Vein endothelial cell (primary cell): ENCODE measurements around the gene CRELD1. TPM values are rescaled to one million over a fixed set of nuclear protein-coding genes. Genes with fewer than 3 reads are reported as not detected.

Experiments
- small RNA-seq: library from RNA; depleted of rRNA; stranded (forward); fragments of <200 nt; gene quantifications from one replicate; pipeline ENCODE3, GENCODE V24; 2012
- total RNA-seq: library from RNA; depleted of rRNA; stranded (reverse); fragments of >200 nt; gene quantifications from 2 replicates; pipeline ENCODE4 v1.2.3, GENCODE V29; 2012

CRELD1 gene, protein sequence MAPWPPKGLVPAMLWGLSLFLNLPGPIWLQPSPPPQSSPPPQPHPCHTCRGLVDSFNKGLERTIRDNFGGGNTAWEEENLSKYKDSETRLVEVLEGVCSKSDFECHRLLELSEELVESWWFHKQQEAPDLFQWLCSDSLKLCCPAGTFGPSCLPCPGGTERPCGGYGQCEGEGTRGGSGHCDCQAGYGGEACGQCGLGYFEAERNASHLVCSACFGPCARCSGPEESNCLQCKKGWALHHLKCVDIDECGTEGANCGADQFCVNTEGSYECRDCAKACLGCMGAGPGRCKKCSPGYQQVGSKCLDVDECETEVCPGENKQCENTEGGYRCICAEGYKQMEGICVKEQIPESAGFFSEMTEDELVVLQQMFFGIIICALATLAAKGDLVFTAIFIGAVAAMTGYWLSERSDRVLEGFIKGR
- total RNA-seq: 19.1 and 25.2 TPM in 2 replicates

GRCh38 chr3:9933561-9934234 lies at the start of gene CRELD1:
Gene CRELD1 (plus strand): TSS chr3:9933834. CDS start chr3:9934439, 605 bp downstream.

GRCh38 chr3:9890249-9891071 lies 43.2 kb upstream of the CRELD1 start, which contains the start of gene JAGN1:
Gene JAGN1 (plus strand): TSS chr3:9890610. CDS start chr3:9890723, 113 bp downstream.

DNA sequence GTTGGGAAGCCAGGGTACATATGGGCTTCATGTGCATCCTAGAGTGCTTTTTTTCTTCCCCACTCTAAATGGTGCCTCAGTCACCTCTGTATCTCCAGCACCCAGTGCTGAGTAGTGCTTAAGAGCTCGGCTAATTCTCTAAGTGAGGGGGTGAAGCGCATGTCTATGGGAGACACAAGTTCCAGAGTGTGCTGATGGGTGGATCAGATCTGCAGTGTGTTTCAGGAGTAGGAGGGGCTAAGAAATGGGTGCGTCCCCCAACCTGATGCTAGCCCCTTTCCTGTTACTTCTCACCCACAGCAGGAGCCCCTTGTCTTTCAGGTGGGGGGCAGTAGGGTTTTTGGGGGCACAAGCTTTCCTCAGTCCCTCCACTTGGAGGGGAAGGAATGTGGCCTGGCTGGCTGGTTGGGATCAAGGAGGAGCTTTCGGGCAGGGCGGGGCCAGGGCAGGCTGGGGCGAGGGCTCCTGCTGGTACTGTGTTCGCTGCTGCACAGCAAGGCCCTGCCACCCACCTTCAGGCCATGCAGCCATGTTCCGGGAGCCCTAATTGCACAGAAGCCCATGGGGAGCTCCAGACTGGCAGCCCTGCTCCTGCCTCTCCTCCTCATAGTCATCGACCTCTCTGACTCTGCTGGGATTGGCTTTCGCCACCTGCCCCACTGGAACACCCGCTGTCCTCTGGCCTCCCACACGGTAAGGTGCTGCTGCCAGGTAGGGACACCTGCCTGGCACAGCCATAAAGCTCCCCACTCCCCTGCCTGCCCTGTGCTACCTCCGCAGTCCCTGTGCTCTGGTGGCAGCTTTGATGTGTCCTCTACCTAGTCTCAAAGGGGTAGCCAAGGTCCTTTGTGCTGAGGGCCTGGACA lies 31.0 kb upstream of the CRELD1 start, which contains the start of gene IL17RE:
Gene IL17RE, plus strand, starts transcription at position 477 of the 866 bp plus-strand sequence. Its CDS starts 85 bp downstream, at position 562.

DNA sequence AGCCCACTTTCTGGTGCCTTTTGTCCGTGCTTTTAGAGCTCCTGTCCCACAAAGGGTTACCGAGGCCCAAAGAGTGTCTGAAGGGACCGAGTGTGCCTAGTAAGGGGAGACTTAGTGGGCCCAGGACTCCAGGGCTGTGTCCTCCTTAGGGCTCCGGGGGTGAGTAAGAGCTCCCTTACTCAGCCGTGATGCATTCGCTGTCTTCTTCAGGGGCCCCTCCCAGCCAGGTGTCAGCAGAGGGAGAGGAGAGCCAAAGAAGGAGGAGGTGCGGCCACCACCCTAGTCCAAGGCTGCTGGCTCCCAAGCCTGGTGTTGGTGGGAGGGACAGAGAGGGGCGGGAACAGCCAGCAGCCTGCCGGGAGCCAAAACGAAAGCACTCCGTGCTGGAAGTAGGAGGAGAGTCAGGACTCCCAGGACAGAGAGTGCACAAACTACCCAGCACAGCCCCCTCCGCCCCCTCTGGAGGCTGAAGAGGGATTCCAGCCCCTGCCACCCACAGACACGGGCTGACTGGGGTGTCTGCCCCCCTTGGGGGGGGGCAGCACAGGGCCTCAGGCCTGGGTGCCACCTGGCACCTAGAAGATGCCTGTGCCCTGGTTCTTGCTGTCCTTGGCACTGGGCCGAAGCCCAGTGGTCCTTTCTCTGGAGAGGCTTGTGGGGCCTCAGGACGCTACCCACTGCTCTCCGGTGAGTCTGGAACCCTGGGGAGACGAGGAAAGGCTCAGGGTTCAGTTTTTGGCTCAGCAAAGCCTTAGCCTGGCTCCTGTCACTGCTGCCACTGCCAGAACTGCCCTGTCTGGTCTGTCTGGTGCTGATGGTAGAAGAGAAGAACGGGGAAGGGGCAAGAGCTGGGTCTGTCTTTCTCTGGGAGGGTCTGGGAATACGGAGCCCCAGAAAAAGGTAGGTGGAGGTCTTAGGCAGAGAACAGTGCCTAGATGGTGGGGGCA lies 16.6 kb upstream of the CRELD1 start, which contains the start of gene IL17RC:
Gene IL17RC, plus strand, starts transcription at position 365 of the 947 bp plus-strand sequence. Its CDS starts 218 bp downstream, at position 583.

GRCh38 chr3:9951962-9952805 lies 18.6 kb downstream of the CRELD1 start, which contains the start of gene PRRT3:
Gene PRRT3 (minus strand): TSS chr3:9952408. CDS start chr3:9950115, 2,293 bp downstream.

Small RNA genes lying within 50 kb of the gene (small RNA-seq; reads per million reads assigned to genes)
- gene RNU6-882P: not detected

Other genes with a start within 250 kb of the CRELD1 start
- gene CPNE9, start 230.0 kb upstream of the CRELD1 start, total RNA-seq: not detected in 2 replicates
- 30.9 and 34.3 TPM in 2 replicates for gene BRPF1, start 202.1 kb upstream of the CRELD1 start, total RNA-seq
- gene OGG1, start 183.9 kb upstream of the CRELD1 start, total RNA-seq: 22.9 and 27.8 TPM in 2 replicates
- gene CAMK1, start 163.9 kb upstream of the CRELD1 start, total RNA-seq: 23.2 and 25.2 TPM in 2 replicates
- 50.6 and 56.7 TPM in 2 replicates for gene TADA3, start 141.4 kb upstream of the CRELD1 start, total RNA-seq
- gene ARPC4, start 140.8 kb upstream of the CRELD1 start, total RNA-seq: 355 and 367 TPM in 2 replicates
- 21.8 and 26.1 TPM in 2 replicates for gene TTLL3, start 123.6 kb upstream of the CRELD1 start, total RNA-seq
- gene RPUSD3, start 89.8 kb upstream of the CRELD1 start, total RNA-seq: 24.4 and 30.1 TPM in 2 replicates
- gene CIDEC, start 53.6 kb upstream of the CRELD1 start, total RNA-seq: not detected in 2 replicates
- 25.2 and 26.9 TPM in 2 replicates for gene JAGN1, start 43.2 kb upstream of the CRELD1 start, total RNA-seq
- gene IL17RE, start 31.0 kb upstream of the CRELD1 start, total RNA-seq: 0.33 and 0.57 TPM in 2 replicates
- 15.9 and 28.4 TPM in 2 replicates for gene IL17RC, start 16.7 kb upstream of the CRELD1 start, total RNA-seq
- 2.0 TPM in 2 replicates for gene PRRT3, start 18.6 kb downstream of the CRELD1 start, total RNA-seq
- gene EMC3, start 53.0 kb downstream of the CRELD1 start, total RNA-seq: 47.7 and 69.8 TPM in 2 replicates
- 14.4 and 29.4 TPM in 2 replicates for gene FANCD2, start 92.6 kb downstream of the CRELD1 start, total RNA-seq
- gene FANCD2OS, start 174.4 kb downstream of the CRELD1 start, total RNA-seq: not detected in 2 replicates
- gene BRK1, start 181.8 kb downstream of the CRELD1 start, total RNA-seq: 136 and 167 TPM in 2 replicates
- 42.1 and 45.4 TPM in 2 replicates for gene VHL, start 207.9 kb downstream of the CRELD1 start, total RNA-seq
- 29.4 and 48.1 TPM in 2 replicates for gene IRAK2, start 231.1 kb downstream of the CRELD1 start, total RNA-seq